ENCODE results near the gene OPRM1.

OPRM1 gene

GRCh38 chr6:154289818-154290508, 250.9 kb downstream of the OPRM1 start:
- no peak for DNase-seq

GRCh38 chr6:154292066-154292465, 253.0 kb downstream of the OPRM1 start:
- DNase-seq: no peak

DNA sequence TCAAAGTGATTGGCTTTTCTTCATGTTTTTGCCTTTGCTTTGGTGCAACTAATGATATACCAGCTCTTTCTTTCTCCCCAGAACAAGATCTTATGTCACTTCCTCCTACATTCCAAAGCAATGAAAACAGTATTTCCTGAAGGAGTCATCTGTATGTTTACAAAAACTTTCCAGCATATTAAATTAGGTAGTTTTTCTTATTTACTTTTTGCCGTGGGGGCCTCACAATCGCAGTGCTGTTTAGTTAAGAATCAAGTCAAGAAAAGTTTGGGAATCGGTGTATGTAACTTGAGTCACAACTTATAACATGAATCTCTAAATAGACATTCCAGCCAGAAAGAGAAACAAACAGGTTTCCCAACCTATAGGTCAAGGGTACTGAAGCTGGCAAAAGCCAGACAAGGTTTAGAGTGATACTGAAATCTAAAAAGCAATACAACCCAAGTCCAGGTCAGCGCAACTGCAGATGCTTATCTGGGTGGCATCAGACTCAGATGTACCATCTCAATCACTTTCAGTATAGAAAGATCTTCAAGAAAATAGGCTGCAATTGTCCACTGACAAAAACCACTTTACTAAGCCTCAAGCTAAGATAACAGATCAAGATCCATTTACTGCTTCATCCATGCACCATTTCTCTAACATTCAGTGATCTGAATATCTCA, 253.9 kb downstream of the OPRM1 start:
- no peak for DNase-seq

DNA sequence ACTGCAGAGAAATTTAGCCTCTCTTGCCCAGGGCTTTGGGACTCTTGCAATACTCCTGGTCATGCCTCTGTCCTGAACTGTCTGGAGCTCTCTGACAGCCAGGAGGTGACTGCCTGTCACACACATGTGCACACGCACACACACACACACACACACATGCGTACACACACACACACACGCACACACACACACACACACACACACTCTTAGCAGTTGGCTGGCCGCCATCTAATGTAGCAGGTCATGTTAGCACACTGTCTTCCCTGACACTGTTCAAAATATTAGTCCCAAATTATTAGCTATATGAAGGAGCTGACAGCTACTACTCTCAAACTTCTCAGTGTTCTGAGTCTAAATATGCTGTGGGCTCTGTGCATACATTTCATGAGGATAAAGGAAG, 256.7 kb downstream of the OPRM1 start:
- no peak for DNase-seq
